ENCODE measurements around the gene STK36. TPM values are rescaled to one million over a fixed set of nuclear protein-coding genes. Genes with fewer than 3 reads are reported as not detected.

STK36 gene
- total and polyA plus RNA-seq, 2 donors (not counting 3 experiments of a cell fraction or from before 2014, with no cell fraction given): 40.9 to 65.2 TPM

DNA sequence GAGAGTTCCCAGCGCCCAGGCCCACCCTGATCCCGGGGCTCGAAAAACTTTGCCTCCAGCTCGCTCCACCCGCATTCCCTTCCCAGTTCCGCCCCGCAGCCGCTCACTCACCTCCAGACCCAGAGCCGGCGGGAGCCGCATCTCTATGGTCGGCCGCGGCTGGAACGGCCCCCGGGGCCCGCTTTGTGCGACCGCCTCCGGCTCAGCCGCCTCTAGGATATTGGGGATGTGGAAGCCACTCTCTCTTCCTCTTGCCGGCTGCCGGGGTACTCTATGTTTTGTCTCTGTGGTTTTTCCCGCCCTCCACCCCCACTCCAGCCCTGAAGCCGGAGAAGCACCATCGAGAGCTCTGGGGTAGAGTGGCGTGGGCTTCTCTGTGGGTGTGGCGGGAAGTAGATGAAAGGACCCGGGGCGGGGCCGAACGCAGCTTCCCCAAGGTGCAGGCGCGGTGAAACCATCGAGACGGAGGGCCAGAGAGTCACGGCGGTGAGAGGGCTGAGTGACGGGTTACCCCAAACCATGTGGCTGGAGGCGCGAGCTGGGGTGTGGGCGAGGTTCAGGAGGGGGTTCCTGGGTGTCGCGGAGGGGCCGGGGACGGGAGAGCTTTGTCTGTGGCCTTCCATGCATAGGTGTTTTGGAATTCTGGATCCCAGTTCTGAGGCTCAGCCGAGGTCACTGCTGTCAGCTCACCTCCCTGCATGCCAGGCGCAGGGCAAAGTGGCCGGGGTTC is 12.5 kb upstream of the STK36 start, which contains the start of the genes BCS1L and ZNF142:
Gene BCS1L (plus strand): TSS at position 426 of the 730 bp plus-strand sequence. CDS start 1,305 bp downstream, outside the sequence.
Gene ZNF142 (minus strand): TSS at position 366 of the 730 bp plus-strand sequence. CDS start 3,194 bp downstream, outside the sequence.
- Histone ChIP-seq H3K4me3 (replicated peaks in 1 of 3; ENCODE audit: insufficient read depth in 1 of 3, low read depth in 1 of 3, low read length in 3 of 3) (peak within 1 kb of the TSS; percentile 74 to 95 (median 87)), H4K20me1 (replicated peaks; ENCODE audit: control insufficient read depth, extremely low read depth, insufficient read depth, low read length) (no peaks in the 10 kb centered on the region), H3K36me3 (ENCODE audit: control insufficient read depth in 2 of 2, extremely low read depth in 1 of 2, insufficient read depth in 2 of 2, low read length in 2 of 2) (peaks cover 24 to 30% of the 10 kb centered on the region in 2 experiments), H3K9me3 (replicated peaks; ENCODE audit: control insufficient read depth, insufficient read depth, low read length) (no peaks in the 10 kb centered on the region), H3K27ac (ENCODE audit: insufficient read depth, low read depth, low read length) (peak within 1 kb of the TSS; percentile 24), H2AFZ (ENCODE audit: low read depth, low read length) (peak within 1 kb of the TSS; percentile 71), H3K4me2 (ENCODE audit: insufficient read depth, low read length) (peak within 1 kb of the TSS; percentile 77), H3K27me3 (ENCODE audit: control insufficient read depth in 2 of 2, insufficient read depth in 2 of 2, low read length in 2 of 2) (no peaks in the 10 kb centered on the region), H3K79me2 (ENCODE audit: control insufficient read depth, insufficient read depth, low read length) (peaks cover 34% of the 10 kb centered on the region), H3K4me1 (ENCODE audit: control insufficient read depth, extremely low read depth, insufficient read depth, low read length) (peaks cover 9% of the 10 kb centered on the region), H3K9me1 (replicated peaks; ENCODE audit: control insufficient read depth, extremely low read depth, insufficient read depth, low read length) (no peaks in the 10 kb centered on the region), H3K9ac (replicated peaks; ENCODE audit: extremely low read depth, insufficient read depth, low read length) (peak within 1 kb of the TSS; percentile 56)
- ChIA-PET POLR2A (interaction anchor here (0.7 to 2.0 kb wide), 7 partner anchors 12 to 728 kb away, joined by 3 to 6 read pairs (median 4); partner anchors contain the start of genes DNPEP, PLCD4, RNF25 and STK36), CTCF (interaction anchor here (0.6 to 4.8 kb wide), 19 partner anchors 8 to 590 kb away, joined by 3 to 99 read pairs (median 5); partner anchors contain the start of genes CYP27A1, PLCD4, RNF25 and STK36)
- dilution Hi-C loops (cut with MboI; ENCODE audit: extremely low pct_ligation_motif_present, low sequenced_read_pairs) (no loop called here), intact Hi-C loops (cut with micrococcal nuclease) (loop anchor here (1.0 kb wide), 3 partner anchors 13 to 28 kb away; partner anchors contain the start of genes RNF25 and STK36)
- FAIRE-seq (peak; percentile 97), DNase-seq (ENCODE audit: low read depth, low spot score) (peak; percentile 88)
- no TSS peak for BruUV-seq (replicated peaks)
- TF ChIP-seq POLR2A (IDR thresholded peaks at IDR 0.05; ENCODE audit: low read depth, low read length) (peak; percentile 73), MYC (IDR thresholded peaks at IDR 0.05; ENCODE audit: low read depth, low read length) (peak; percentile 87), GATA2 (IDR thresholded peaks at IDR 0.05; ENCODE audit: insufficient read depth, insufficient read length, low read depth, low read length) (no peak), POLR2AphosphoS5 (IDR thresholded peaks at IDR 0.05; ENCODE audit: insufficient read depth, low read depth, low read length) (peak; percentile 58), EZH2 (IDR thresholded peaks at IDR 0.05; ENCODE audit: borderline replicate concordance, low read depth, low read length, severe bottlenecking) (no peak)
- TF ChIP-seq, protein P1, sequence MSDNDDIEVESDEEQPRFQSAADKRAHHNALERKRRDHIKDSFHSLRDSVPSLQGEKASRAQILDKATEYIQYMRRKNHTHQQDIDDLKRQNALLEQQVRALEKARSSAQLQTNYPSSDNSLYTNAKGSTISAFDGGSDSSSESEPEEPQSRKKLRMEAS (IDR thresholded peaks at IDR 0.05; ENCODE audit: insufficient read depth, insufficient read length): no peak
